Measurements from ENCODE around the gene PDCD4.
"Not testable (repeated sequence)": the region's sequence is repeated elsewhere in the genome, so short reads cannot be mapped to it uniquely, and the experiment has no call there.

PDCD4 gene

GRCh38 chr10:110892602-110893288 is 21.0 kb downstream of the PDCD4 start:
- DNase-seq, result no peak

GRCh38 chr10:110893559-110894179 is 21.9 kb downstream of the PDCD4 start:
- DNase-seq, result no peak

- no peak for DNase-seq
Measured at GRCh38 chr10:110897184-110897583, 25.5 kb downstream of the PDCD4 start.

- no peak for DNase-seq
Measured at GRCh38 chr10:110898391-110898790, 26.7 kb downstream of the PDCD4 start.

GRCh38 chr10:110900983-110901382 is 29.3 kb downstream of the PDCD4 start:
- DNase-seq, result no peak

GRCh38 chr10:110901954-110902819 is 30.5 kb downstream of the PDCD4 start:
- DNase-seq, result peak; percentile 59

GRCh38 chr10:110903280-110904278 is 31.9 kb downstream of the PDCD4 start:
- peak; percentile 30 for DNase-seq

- DNase-seq, result no peak
Measured at GRCh38 chr10:110910138-110910537, 38.4 kb downstream of the PDCD4 start.

- no peak for DNase-seq
Measured at GRCh38 chr10:110912374-110912773, 40.6 kb downstream of the PDCD4 start.

GRCh38 chr10:110914431-110914830 is 42.7 kb downstream of the PDCD4 start:
- no peak for DNase-seq

- no peak for DNase-seq
Measured at GRCh38 chr10:110915035-110915434, 43.3 kb downstream of the PDCD4 start.

- not testable (repeated sequence) for DNase-seq
Measured at GRCh38 chr10:110915600-110915999, 43.9 kb downstream of the PDCD4 start.

- DNase-seq, result no peak
Measured at GRCh38 chr10:110916554-110917346, 45.0 kb downstream of the PDCD4 start.

GRCh38 chr10:110918269-110918642 is 46.5 kb downstream of the PDCD4 start:
- peak; percentile 87 for DNase-seq

GRCh38 chr10:110918643-110919348 is 47.1 kb downstream of the PDCD4 start, which contains the start of gene BBIP1:
Gene BBIP1, minus strand, starts transcription at chr10:110919180. Its CDS starts 1,023 bp downstream, at chr10:110918157.
- no peak for DNase-seq

GRCh38 chr10:110919349-110919931 is 47.7 kb downstream of the PDCD4 start, which contains the start of gene SHOC2:
Gene SHOC2, plus strand, starts transcription at chr10:110919604. Its CDS starts 44,755 bp downstream, at chr10:110964359.
- peak; percentile 100 for DNase-seq

- peak; percentile 16 for DNase-seq
Measured at GRCh38 chr10:110919971-110920881, 48.5 kb downstream of the PDCD4 start.

GRCh38 chr10:110923856-110924493 is 52.2 kb downstream of the PDCD4 start:
- no peak for DNase-seq

- DNase-seq, result no peak
Measured at GRCh38 chr10:110927461-110927860, 55.7 kb downstream of the PDCD4 start.
